HG03342 (cell line): ENCODE data around the gene MASP2.
A peak's percentile ranks its signal among the peaks of the same experiment; 100 is the strongest.
"Not testable (repeated sequence)": the region's sequence is repeated elsewhere in the genome, so short reads cannot be mapped to it uniquely, and the experiment has no call there.

Experiments used
- ATAC-seq: cut with Tn5 transposase; IDR thresholded peaks from one replicate; pipeline ENCODE4 v1.9.1; 2021; ENCODE audit warnings: mild to moderate bottlenecking, moderate library complexity; ENCODE audit not compliant: unreplicated experiment

The MASP2 gene

DNA sequence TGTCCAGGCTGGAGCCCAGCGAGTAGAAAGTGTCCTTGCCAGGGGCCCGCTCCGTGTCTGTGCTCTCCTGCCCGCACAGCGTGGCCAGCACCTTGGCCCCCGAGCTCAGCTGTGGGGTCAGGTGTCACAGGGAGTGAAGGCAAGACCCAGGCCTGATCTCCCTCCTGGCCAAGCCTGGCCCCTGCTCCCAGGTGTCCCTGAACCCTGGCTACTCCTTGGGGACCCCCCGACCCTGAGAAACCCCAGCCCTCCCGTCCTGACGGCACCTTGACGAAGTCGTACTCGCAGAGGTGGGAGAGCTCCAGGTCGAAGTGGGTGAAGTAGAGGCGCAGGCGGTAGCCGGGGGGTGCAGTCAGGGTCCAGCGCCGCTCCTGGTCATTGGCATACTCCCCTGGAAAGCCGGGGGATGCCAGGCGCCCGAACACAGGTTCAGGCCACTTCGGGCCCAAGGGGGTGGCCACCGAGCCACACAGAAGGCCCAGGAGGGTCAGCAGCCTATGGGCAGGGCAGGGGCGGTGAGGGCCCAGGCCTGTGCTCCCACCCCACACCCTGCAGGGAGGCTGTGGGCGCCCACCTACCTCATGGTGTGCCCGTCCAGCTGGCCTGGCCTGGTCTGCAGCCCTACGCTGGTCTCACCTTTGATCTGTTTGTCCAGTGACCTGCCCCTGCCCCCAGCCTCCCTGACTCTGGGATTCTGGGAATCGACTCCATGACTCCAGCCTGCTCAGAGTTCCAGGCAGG is at the start of gene MASP2:
Gene MASP2, minus strand, starts transcription at position 615 of the 741 bp plus-strand sequence. Its CDS starts 32 bp downstream, at position 583.
- ATAC-seq = no peak

- ATAC-seq = not testable (repeated sequence)
These were observed 36.7 kb upstream of the MASP2 start for GRCh38 chr1:11083784-11084183.

DNA sequence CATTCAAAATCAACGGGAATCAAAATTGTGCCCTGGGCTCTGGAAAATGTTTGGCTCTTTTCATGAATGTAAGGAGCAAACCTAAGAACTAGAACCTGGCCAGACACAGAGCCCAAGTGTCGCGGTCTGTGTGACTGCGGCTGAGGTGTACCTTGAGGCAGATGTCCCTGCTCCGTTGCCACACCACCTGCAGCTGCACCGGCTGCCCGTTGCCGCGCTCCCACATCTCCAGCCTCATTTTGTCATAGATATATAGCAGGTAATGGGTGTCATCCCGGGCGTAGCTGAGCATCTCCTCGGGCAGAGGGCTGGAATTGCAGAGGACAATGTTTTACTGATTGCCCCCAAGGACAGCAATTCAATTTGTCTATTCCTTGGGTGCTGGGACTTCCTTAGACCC is 33.9 kb upstream of the MASP2 start:
- ATAC-seq = no peak

DNA sequence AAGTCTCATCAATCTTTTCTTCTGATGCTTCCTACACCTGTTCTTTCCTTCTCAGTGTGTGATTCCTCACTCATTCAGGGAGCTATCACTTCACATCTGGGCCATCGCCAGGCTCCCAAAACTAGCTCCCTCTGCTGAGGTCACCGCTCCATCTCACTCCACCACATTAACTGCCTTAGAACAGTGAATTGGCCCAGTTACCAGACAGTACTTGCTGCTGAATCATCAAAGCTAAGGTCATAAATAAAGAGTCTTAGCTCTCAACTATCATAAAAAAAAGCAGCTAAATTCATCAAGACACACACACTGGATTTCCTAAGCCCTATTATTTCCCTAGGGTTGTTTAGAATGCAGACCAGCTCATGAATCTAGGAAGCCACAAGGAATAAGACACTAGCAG is 31.6 kb upstream of the MASP2 start:
- no peak for ATAC-seq

DNA sequence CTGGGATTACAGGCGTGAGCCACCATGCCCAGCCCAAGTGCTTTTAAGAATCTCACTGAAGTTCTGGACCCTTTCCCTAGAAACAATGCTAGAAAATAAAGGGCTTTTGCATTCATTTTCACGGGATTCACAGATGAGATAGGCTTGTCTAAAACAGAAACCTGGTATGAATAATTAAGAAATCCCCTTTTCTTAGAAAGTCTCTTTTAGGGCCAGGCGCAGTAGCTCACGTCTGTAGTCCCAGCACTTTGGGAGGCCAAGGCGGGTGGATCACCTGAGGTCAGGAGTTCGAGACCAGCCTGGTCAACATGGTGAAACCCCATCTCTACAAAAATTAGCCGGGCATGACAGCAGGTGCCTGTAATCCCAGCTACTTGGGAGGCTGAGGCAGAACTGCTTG is 26.4 kb upstream of the MASP2 start:
- not testable (repeated sequence) for ATAC-seq

GRCh38 chr1:11072216-11072917 is 25.3 kb upstream of the MASP2 start:
- ATAC-seq = no peak

- no peak for ATAC-seq
These were observed 24.6 kb upstream of the MASP2 start for GRCh38 chr1:11071463-11072215.

GRCh38 chr1:11070876-11071275 is 23.8 kb upstream of the MASP2 start:
- no peak for ATAC-seq

DNA sequence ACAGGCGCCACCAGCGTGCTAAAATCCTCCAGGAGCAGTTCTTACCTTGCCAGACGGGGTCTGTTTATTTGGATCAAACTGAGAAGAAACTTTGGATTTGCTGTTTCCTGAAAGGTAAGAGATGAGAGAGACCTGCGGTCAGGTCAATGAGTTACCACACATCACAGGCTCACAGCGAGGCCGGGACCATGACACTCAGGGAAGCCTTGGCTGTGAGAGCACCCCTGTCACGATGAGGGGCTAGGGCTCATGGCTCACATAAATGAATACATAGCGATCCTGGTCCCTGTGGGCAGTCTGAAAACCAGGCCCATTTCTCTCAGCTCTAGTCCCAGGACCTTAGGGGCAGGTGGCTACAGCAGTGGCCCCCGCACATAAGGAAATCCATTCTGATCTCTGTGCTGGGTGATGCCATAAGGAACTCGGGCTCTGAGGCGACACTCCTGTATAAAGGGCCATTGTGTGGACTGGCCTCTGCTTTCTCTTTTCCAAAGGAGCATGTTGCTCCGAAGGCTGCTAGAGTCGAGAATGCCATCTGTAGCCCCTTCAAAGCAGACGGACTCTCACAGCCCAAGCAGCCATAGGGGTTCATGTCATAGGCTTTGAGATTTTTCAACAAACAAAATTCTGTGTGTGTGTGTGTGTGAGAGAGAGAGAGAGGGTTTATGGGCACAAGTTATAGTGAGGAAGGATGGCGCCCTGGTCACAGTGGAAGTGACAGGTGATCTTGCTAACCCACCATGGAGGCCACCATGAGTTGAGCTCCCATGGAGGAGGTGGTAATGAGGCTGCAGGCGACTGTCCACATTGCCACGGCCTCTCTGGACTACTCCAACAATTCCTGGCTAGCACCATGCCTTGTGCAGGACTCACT is 21.8 kb upstream of the MASP2 start:
- ATAC-seq = no peak

GRCh38 chr1:11067716-11068599 is 20.9 kb upstream of the MASP2 start:
- no peak for ATAC-seq

- no peak for ATAC-seq
These were observed 18.8 kb upstream of the MASP2 start for GRCh38 chr1:11065796-11066195.

DNA sequence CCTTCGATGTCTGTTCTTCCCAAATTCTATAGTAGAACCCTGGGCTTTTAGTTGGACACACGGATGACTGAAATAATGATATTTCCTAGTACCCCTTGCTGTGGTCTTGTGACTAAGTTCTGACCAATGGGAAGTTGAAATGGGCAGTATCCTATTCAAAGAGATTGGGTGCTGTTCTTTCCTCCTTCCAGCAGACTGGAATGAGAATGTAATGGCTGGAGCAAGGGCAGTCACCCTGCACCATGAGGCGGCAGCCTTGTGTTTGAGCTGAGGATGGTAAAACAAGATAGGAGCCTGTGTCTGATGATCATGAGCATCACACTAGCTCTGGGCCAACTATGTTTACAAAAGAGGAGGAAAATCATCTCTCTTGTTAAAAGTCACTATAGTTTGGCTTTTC is 17.9 kb upstream of the MASP2 start:
- no peak for ATAC-seq

GRCh38 chr1:11063937-11064537 is 17.0 kb upstream of the MASP2 start:
- not testable (repeated sequence) for ATAC-seq

DNA sequence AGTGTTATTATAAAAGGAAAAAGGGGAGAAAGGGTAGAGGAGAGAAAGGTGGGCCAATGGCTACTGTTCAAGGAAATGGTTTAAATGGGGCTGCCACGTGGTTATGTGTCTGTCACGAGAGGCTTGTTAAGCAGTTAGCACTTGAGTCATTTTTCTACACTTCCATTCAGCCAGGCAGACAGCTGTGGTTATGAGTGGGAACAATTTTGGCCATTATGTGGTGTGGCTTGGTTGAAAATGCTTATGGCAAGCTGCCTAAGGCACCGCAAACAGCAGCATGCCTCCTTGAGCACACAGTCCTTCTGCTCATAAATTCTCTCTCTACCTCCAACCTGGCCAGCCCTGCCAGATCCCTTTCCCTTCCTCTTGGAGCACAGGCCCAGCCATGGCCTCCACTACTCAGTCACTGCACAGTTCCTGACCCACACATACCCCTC is 15.9 kb upstream of the MASP2 start:
- no peak for ATAC-seq

- no peak for ATAC-seq
These were observed 14.8 kb upstream of the MASP2 start for GRCh38 chr1:11061652-11062365.

GRCh38 chr1:11059968-11060830 is 13.2 kb upstream of the MASP2 start, which contains the start of gene SRM:
Gene SRM, minus strand, starts transcription at chr1:11060018. Its CDS starts 75 bp downstream, at chr1:11059943.
- ATAC-seq = peak; percentile 90

DNA sequence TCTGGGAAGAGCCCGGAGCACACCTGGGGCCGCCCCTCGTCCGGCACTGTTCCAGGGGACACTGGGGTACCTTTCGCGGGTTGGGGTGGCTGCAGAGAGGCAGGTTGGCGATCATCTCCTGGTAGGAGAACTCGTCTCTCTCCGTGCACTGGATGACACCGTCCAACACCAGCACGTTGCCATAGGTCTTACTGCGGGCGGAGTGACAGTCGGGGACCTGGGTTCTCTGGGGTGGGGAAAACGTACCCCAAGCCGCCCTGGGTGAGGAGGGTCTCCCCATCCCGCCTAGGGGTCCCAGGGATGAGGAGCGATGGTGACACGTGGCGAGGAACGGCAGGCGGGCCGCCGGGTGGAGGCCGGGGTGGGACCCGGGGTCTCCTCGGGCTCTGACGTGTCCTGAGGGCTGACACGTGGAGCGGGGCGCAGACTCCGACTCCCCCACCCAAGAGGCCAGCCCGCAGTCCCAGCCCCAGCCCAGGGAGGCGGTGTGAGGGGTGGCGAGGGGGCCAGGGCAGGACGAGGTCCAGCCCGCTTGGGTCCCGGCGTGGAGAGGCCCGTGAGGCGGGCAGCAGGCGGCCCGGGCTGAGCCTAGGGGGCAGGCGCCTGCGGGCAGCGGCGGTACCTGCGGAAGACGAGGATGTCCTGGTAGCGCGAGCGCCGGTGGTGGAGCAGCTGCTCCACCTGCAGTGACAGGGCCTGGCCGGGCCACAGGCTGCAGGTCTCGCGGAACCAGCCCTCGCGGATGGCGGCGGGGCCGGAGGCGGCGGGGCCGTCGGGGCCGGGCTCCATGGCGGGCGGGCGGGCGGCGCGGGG is 12.3 kb upstream of the MASP2 start:
- peak; percentile 25 for ATAC-seq
